KMS-11 (cell line): ENCODE data around the gene COQ9.
A peak's percentile ranks its signal among the peaks of the same experiment; 100 is the strongest.

Source experiments
- H2AFZ ChIP-seq: fragments of 200-600 bp; sonication (generic); 2 replicates; pipeline ENCODE4 v1.6.1; 2016; ENCODE audit warnings: antibody characterized with exemption, mixed run types, low read depth
- H3K27ac ChIP-seq: fragments of 200-600 bp; sonication (generic); 2 replicates; pipeline ENCODE4 v1.6.1; 2016; ENCODE audit warnings: mild to moderate bottlenecking, mixed run types
- H3K27me3 ChIP-seq: fragments of 200-600 bp; sonication (generic); 2 replicates; pipeline ENCODE4 v1.6.1; 2017; ENCODE audit warnings: mild to moderate bottlenecking, low read depth, mixed run types, moderate library complexity; ENCODE audit not compliant: insufficient read depth
- H3K36me3 ChIP-seq: fragments of 200-600 bp; sonication (generic); 2 replicates; pipeline ENCODE4 v1.6.1; 2017; ENCODE audit warnings: mild to moderate bottlenecking, mixed run types; ENCODE audit not compliant: insufficient read depth
- H3K4me1 ChIP-seq: fragments of 200-600 bp; sonication (generic); 2 replicates; pipeline ENCODE4 v1.6.1; 2016; ENCODE audit warnings: mild to moderate bottlenecking, low read depth, mixed run types; ENCODE audit not compliant: poor library complexity, severe bottlenecking
- H3K4me2 ChIP-seq: fragments of 200-600 bp; sonication (generic); 2 replicates; pipeline ENCODE4 v1.7.0; 2016; ENCODE audit warnings: mild to moderate bottlenecking, mixed run types
- H3K4me3 ChIP-seq: fragments of 200-600 bp; sonication (generic); IDR thresholded peaks from 2 replicates; pipeline ENCODE4 v1.6.1; 2017; ENCODE audit warnings: low read depth, low read length, mixed read lengths; ENCODE audit not compliant: insufficient read depth
- H3K79me2 ChIP-seq: fragments of 200-600 bp; sonication (generic); 2 replicates; pipeline ENCODE4 v1.6.1; 2016; ENCODE audit warnings: low read depth, mixed run types; ENCODE audit not compliant: insufficient read depth
- H3K9ac ChIP-seq: fragments of 200-600 bp; sonication (generic); 2 replicates; pipeline ENCODE4 v1.6.1; 2016; ENCODE audit warnings: mild to moderate bottlenecking, mixed run types
- H4K20me1 ChIP-seq: fragments of 200-600 bp; sonication (generic); 2 replicates; pipeline ENCODE4 v1.6.1; 2016; ENCODE audit warnings: mild to moderate bottlenecking, mixed run types; ENCODE audit not compliant: insufficient read depth
- CTCF ChIP-seq: fragments of 200-600 bp; sonication (generic); conservative IDR thresholded peaks from 2 replicates; pipeline ENCODE4 v1.6.1; 2017; ENCODE audit warnings: low read depth, mild to moderate bottlenecking, antibody characterized with exemption, low read length, moderate library complexity, mixed read lengths

COQ9 gene

GRCh38 chr16:57485916-57486857 is 38.9 kb downstream of the COQ9 start, which contains the start of gene DOK4:
Gene DOK4 (minus strand): TSS chr16:57486493. CDS start chr16:57479507, 6,986 bp downstream.
- peaks cover 42% of the 10 kb centered on the region for H3K4me1 ChIP-seq
- no peak within 1 kb of the TSS for H3K4me3 ChIP-seq
- H3K27ac ChIP-seq = peak within 1 kb of the TSS; percentile 50
- H3K27me3 ChIP-seq = no peaks in the 10 kb centered on the region
- H3K4me2 ChIP-seq = peak within 1 kb of the TSS; percentile 94
- H2AFZ ChIP-seq = peak within 1 kb of the TSS; percentile 81
- H3K79me2 ChIP-seq = no peaks in the 10 kb centered on the region
- H3K36me3 ChIP-seq = no peaks in the 10 kb centered on the region
- TF ChIP-seq CTCF = no peak
- H4K20me1 ChIP-seq = no peaks in the 10 kb centered on the region
- peak within 1 kb of the TSS; percentile 43; the same call in 1 of the 2 replicates for H3K9ac ChIP-seq

- H2AFZ ChIP-seq = peak overlapping the region; percentile 78
- no peaks in the 10 kb centered on the region for H3K79me2 ChIP-seq
- H3K4me1 ChIP-seq = peaks cover 42% of the 10 kb centered on the region
- peak overlapping the region; percentile 43; the same call in 1 of the 2 replicates for H3K9ac ChIP-seq
- no peak for TF ChIP-seq CTCF
- peak overlapping the region; percentile 50 for H3K27ac ChIP-seq
- no peaks in the 10 kb centered on the region for H3K36me3 ChIP-seq
- no peaks in the 10 kb centered on the region for H4K20me1 ChIP-seq
- H3K4me3 ChIP-seq = no peak overlapping the region
- H3K27me3 ChIP-seq = no peaks in the 10 kb centered on the region
- H3K4me2 ChIP-seq = peak overlapping the region; percentile 53
Observed at GRCh38 chr16:57486858-57487834, 39.9 kb downstream of the COQ9 start.

- no peaks in the 10 kb centered on the region for H4K20me1 ChIP-seq
- H3K27me3 ChIP-seq = no peaks in the 10 kb centered on the region
- no peaks in the 10 kb centered on the region for H3K79me2 ChIP-seq
- no peak overlapping the region for H3K9ac ChIP-seq
- peaks cover 42% of the 10 kb centered on the region for H3K4me1 ChIP-seq
- H3K27ac ChIP-seq = no peak overlapping the region
- no peak overlapping the region for H3K4me2 ChIP-seq
- no peak overlapping the region for H3K4me3 ChIP-seq
- no peaks in the 10 kb centered on the region for H3K36me3 ChIP-seq
- H2AFZ ChIP-seq = no peak overlapping the region
- TF ChIP-seq CTCF = no peak
Observed at GRCh38 chr16:57489229-57489628, 42.0 kb downstream of the COQ9 start.

- Histone ChIP-seq H3K36me3 (no peaks in the 10 kb centered on the region), H3K27ac (no peak overlapping the region), H3K4me1 (peaks cover 16% of the 10 kb centered on the region), H3K79me2 (no peaks in the 10 kb centered on the region), H3K4me2 (no peak overlapping the region), H4K20me1 (no peaks in the 10 kb centered on the region), H3K27me3 (no peaks in the 10 kb centered on the region), H2AFZ (no peak overlapping the region), H3K9ac (no peak overlapping the region), H3K4me3 (no peak overlapping the region)
- TF ChIP-seq CTCF = no peak
Observed at GRCh38 chr16:57493767-57494166, 46.5 kb downstream of the COQ9 start.
